Kidney tubule cell (primary cell): ENCODE results near the gene XKR8.

ENCODE experiments used
- DNase-seq: peaks from one replicate; pipeline ENCODE4 v3.0.0-alpha.2; 2018; ENCODE audit warnings: low spot score

Gene XKR8

DNA sequence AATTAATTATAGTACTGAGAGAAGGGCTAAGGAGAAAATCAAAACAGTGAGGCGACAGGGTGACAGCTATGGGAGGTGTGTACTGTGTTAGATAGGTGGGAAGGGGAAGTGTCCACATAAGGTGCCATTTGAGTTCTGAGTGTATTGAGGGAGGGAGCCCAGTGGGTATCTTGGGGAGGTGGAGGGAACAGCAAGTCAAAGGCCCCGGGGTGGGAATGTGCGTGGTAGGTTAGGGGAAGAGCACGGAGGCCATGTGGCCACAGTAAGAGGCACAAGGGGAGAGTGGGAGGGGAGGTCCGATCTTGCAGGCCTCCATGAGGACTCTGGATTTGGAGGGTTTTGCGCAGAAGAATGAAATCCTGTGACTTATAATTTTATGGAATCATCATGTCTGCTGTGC, 3.0 kb upstream of the XKR8 start:
- DNase-seq = no peak

- DNase-seq = no peak
These were observed 2.1 kb upstream of the XKR8 start for GRCh38 chr1:27957655-27958054.

DNA sequence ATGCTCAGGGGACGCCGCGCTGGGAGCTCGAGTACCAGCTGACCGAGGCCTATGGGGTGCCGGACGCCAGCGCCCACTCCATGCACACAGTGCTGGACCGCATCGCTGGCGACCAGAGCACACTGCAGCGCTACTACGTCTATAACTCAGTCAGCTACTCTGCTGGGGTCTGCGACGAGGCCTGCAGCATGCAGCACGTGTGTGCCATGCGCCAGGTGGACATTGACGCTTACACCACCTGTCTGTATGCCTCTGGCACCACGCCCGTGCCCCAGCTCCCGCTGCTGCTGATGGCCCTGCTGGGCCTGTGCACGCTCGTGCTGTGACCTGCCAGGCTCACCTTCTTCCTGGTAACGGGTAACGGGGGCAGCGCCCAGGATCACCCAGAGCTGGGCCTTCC, 1.3 kb upstream of the XKR8 start:
- no peak for DNase-seq

DNA sequence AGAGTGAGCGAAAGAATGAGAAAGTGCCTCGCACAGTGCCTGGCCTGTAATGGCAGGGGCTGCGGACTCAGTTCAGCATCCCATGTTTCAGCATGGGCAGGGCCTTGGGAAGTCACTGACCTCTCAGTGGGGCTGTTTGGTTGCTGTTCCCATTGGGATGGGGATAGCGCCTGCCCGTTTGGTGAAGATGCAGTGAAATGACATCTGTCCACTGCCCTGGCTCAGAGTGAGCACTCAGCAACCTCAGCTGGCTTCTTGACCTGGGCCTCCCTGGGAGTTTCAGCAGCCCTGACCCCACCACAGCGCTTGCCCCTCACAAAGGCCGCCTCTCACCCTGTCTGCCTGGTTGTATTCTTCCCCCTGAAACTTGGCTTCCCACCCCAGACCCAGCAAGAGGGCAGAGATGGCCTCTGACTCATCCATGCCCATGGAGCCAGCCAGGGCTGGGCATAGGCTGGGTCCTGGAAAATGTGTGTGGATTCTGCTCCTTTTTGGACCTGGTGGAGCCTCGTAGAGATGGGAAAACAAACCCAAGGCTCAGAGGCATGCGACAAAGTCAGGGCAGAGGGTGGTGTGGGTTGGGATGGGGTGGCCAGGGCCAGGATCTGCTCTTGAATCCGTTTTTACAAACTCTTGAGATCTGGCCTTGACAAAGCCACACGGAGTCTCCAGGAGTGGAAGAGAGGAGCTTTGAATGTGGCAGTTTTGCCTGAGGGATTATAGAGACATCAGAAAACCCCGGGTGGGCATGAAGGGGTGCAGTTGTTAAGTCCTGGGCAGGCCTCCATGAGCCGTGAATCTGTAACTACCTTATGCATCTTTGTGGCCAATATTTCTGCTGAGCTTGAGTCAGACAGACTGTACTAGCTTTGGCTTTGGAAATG, 1.2 kb downstream of the XKR8 start:
- no peak for DNase-seq

GRCh38 chr1:27961646-27962221, 2.0 kb downstream of the XKR8 start:
- no peak for DNase-seq

GRCh38 chr1:27963393-27963792, 3.6 kb downstream of the XKR8 start:
- DNase-seq = no peak

GRCh38 chr1:27966402-27967105, 6.8 kb downstream of the XKR8 start:
- DNase-seq = peak; percentile 65

DNA sequence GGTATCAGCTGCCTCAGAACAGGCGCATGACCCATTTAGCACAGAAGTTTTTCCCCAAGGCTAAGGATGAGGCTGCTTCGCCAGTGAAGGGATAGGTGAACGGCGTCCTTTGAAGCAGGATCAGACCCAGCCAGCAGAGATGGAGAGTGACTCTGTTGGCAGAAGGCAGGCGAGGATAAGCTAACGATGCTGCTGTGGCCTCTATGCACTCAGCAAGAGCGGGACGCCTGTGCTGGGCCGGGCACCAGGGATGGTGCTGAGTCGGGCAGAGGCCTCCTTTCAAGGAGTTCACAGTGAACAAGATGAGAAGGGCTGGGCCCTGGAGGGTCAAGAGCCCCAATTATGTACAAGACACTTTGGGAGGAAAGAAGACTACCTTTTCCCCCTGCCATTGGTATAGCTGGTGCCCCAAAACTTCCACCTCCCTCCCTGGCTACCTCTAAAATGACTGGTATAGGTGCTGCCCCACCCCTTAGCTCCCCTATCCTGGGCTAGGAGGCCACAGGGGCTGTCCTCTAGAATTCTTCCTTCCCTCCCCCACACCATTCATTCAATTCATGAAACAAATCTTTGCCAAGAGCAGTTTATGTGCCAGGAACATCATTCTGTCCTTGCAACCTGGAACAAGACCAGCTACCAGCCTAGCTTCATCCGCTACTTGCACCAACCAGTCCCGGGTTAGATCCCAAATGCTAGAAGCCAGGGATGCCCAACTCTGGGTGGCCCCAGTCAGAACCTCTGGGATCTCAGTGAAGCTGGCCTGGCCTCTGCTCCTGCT, 7.5 kb downstream of the XKR8 start:
- DNase-seq = no peak

DNA sequence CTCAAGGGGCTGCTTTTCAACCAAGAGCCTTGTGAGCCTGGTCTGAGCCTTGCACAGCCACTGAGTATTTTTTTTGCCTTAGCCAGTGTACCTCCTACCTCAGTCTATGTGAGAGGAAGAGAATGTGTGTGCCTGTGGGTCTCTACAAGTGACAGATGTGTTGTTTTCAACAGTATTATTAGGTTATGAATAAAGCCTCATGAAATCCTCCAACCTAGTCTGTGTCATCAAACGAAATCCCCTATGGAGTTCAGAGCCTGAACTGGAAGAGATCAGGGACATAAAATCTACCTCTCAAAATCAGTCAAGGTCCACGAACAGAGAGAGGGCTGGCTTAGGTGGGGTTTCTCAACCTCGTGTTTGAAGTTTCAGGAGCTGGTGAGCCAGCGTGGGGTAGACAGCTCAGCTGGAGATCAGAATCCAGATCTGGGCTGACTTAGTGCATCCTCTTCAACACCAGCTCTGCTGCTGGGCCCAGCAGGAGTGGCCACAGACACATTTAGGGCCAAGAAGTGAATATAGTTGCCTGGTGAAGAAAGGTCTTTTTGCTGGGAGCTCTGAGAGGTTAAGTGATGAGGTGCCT, 8.2 kb downstream of the XKR8 start:
- no peak for DNase-seq

DNA sequence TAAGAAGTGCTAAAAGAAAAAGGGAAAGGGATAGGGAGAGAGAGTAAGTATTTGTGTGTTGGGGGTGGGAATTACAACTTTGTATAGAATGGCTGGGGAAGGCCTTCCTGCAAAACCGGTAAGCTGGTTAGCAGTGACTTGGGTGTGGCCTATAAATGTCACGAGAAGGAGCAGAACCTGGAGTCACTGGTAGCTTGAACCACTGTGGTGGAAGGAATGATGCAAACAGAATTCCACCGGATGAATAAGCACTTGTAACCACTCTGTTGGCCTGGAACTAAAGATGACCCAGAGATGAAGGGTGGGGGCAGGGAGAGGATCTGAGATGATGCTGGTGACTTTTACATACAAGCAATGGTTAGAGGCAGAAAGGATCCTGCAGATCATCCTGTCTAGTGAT, 8.9 kb downstream of the XKR8 start:
- DNase-seq = peak; percentile 88

DNA sequence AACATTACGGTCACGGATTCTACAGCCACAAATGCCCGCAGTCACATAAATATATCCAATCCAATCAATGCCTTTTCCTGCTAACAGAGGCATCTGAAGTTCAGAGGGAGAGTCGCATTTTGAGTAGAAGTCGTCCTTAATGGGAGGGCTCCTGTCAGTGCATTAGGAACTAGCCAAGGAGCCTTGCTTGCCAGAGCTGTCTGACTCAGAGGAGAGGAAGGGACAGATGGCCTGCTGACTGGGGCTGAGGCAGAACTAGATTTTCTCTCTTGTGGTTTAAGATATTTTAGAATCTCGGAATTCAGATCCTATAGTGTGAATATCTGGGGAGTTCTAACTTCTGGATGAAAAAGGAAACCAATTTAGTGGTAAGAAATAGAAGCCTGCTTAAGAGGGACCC, 10.6 kb downstream of the XKR8 start:
- DNase-seq = no peak

- DNase-seq = no peak
These were observed 11.9 kb downstream of the XKR8 start for GRCh38 chr1:27971674-27972073.

DNA sequence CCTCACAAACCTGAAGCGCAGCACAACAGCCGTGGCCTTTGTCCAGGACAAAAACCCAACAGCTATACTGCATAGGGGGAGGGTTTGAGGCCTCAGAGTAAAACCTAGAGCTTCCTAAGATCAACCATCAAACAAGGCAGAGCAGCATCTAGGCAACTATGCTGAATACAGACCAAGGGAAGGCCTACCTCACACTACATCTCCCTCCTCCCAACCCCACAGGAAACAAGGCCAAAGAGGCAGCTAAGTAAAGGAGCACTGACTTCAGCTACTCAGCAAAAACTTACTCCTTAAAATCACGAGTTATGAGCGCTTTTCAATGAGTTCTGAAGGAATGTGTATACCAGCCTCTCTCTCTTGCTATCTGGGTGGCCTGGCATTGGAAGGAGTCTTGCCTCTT, 12.4 kb downstream of the XKR8 start:
- DNase-seq = no peak

DNA sequence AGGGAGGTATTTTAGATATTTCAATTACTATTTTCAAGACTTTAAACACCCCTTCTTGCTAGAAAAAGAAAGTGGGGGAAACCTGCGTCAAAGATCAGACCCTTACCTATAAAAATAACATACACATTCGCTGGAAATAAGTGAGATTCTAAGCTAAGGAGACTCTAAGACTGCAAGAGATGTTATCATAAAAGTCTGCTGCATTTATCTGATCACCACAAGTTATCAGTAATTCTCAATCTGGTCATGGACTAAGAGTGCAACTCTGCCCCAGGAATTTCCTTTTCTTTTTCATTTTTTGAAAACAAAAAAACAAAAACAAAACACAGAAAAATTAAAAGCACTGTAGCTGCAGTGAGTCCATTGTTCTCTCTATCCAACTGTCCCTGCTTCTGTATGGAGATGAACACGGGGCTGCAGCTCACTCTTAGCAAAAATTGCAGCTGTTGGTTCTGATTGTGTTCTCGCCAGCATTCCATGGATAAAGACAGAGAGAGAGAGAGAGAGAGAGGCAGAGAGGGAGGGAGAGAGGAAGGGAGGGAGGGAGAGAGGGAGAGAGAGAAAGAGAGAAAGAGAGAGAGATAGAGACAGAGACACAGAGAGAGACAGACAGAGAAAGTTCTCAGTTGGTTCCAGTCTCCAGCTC, 14.1 kb downstream of the XKR8 start:
- no peak for DNase-seq

DNA sequence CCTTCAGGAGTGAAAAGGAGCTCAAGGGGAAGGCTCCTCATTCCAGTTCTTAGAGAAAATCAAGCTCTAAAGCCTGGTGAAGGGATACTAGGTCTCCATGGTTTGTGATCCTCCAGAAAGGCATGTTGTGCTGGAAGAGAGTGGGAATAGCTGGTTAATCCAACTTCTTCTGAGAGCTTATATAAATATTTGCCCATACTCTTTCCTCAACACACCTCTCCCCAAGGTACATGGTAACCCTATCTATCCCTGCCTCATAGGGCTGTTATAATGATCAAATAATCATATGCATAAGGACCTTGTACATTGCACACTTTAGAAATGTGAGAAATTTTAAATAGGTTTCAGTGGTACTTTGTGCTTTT, 14.6 kb downstream of the XKR8 start:
- DNase-seq = no peak

DNA sequence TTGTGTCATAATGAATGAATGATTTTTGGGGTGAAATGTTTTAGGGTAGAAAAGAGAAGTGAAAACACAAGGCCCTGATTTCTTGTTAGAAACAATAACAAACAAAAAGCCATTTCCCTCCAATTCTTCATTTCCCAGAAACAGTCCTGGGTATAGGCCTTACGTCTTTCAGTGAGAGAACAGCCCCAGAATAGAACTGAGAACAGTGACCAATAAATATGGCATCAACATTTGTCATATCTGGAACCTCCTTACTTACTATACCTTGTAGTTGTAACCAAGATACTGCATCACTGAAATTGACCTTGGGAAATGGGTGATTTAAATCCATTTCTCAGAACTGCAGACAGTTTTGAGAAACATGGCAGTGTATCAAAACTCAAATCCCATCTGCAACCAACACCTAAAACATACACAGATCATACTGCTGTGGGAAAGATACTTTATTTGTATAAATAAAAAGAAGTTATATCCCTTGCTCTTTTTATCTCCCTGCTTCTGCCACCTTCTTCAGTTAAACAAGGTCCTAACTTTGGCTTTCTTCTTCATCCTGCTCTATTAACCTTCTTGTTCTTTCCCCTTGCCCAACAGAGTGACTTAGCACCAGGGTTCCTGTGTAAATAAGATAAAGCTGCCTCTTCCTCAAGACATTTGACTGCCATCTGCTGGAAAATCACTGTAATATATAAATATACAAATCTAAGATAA, 19.5 kb downstream of the XKR8 start:
- DNase-seq = peak; percentile 65

DNA sequence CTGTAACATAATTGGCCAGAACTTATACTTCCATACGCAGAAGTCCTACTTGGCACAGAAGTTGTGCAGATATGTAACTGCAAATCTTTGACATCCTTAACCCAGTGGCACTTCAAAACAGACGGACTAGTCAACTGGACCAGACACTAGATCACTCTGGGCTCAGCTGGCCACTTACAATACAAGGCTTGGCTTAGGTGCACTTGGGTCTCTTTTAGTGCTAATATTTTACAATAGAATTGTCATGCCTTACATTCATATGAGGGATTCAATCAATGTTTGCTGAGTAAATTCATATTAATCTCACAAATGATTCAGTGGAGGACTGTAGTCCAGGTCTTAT, 20.1 kb downstream of the XKR8 start:
- DNase-seq = no peak

GRCh38 chr1:27980216-27980845, 20.6 kb downstream of the XKR8 start:
- DNase-seq = no peak

- no peak for DNase-seq
These were observed 21.4 kb downstream of the XKR8 start for GRCh38 chr1:27981145-27981544.

- no peak for DNase-seq
These were observed 31.3 kb downstream of the XKR8 start for GRCh38 chr1:27990920-27991537.
